HG03571 (cell line): Measurements from ENCODE around the gene C16orf92.

Experiments
- ATAC-seq: cut with Tn5 transposase; IDR thresholded peaks from one replicate; pipeline ENCODE4 v1.9.1; 2021; ENCODE audit not compliant: unreplicated experiment

The C16orf92 gene

GRCh38 chr16:30022887-30023286 lies at the start of gene C16orf92:
Gene C16orf92 (plus strand): TSS chr16:30023198. CDS start chr16:30023341, 143 bp downstream.
- ATAC-seq, result no peak

GRCh38 chr16:29973384-29974246 lies 49.4 kb upstream of the C16orf92 start, which contains the start of gene TAOK2:
Gene TAOK2 (plus strand): TSS chr16:29973868. CDS start chr16:29977773, 3,905 bp downstream.
- ATAC-seq, result peak; percentile 72

GRCh38 chr16:29974291-29975133 lies 48.5 kb upstream of the C16orf92 start:
- ATAC-seq, result peak; percentile 8

GRCh38 chr16:29975134-29975538 lies 47.9 kb upstream of the C16orf92 start:
- no peak for ATAC-seq

GRCh38 chr16:29975811-29976511 lies 47.0 kb upstream of the C16orf92 start:
- ATAC-seq, result no peak

- no peak for ATAC-seq
These were observed 45.8 kb upstream of the C16orf92 start for GRCh38 chr16:29977063-29977825.

- no peak for ATAC-seq
These were observed 44.9 kb upstream of the C16orf92 start for GRCh38 chr16:29978081-29978480.

GRCh38 chr16:29978564-29979270 lies 44.3 kb upstream of the C16orf92 start:
- no peak for ATAC-seq

GRCh38 chr16:29982560-29983419 lies 40.2 kb upstream of the C16orf92 start:
- ATAC-seq, result no peak

GRCh38 chr16:29983420-29984136 lies 39.4 kb upstream of the C16orf92 start:
- no peak for ATAC-seq

GRCh38 chr16:29984137-29984763 lies 38.7 kb upstream of the C16orf92 start:
- no peak for ATAC-seq

GRCh38 chr16:29984764-29985147 lies 38.2 kb upstream of the C16orf92 start:
- no peak for ATAC-seq

- no peak for ATAC-seq
These were observed 37.7 kb upstream of the C16orf92 start for GRCh38 chr16:29985271-29985811.

- ATAC-seq, result no peak
These were observed 36.8 kb upstream of the C16orf92 start for GRCh38 chr16:29986231-29986630.

- no peak for ATAC-seq
These were observed 36.1 kb upstream of the C16orf92 start for GRCh38 chr16:29986931-29987330.

- no peak for ATAC-seq
These were observed 35.5 kb upstream of the C16orf92 start for GRCh38 chr16:29987371-29988085.
